Rectal smooth muscle tissue (tissue), 1 donor: Measurements from ENCODE around the gene GRIK2.

Source experiments
- H3K27ac ChIP-seq: one replicate; pipeline ENCODE4 v1.7.0; 2013; ENCODE audit warnings: low read depth, low read length, inconsistent platforms
- H3K27me3 ChIP-seq: one replicate; pipeline ENCODE4 v1.7.0; 2013; ENCODE audit warnings: low read length; ENCODE audit not compliant: control insufficient read depth, insufficient read depth
- H3K36me3 ChIP-seq: one replicate; pipeline ENCODE4 v1.7.0; 2013; ENCODE audit warnings: low read length; ENCODE audit not compliant: control insufficient read depth, insufficient read depth
- H3K4me1 ChIP-seq: one replicate; pipeline ENCODE4 v1.7.0; 2013; ENCODE audit warnings: low read length; ENCODE audit not compliant: control insufficient read depth, insufficient read depth
- H3K4me3 ChIP-seq: one replicate; pipeline ENCODE4 v1.7.0; 2013; ENCODE audit warnings: low read length
- H3K9ac ChIP-seq: one replicate; pipeline ENCODE4 v1.7.0; 2013; ENCODE audit warnings: low read length

Gene GRIK2

DNA sequence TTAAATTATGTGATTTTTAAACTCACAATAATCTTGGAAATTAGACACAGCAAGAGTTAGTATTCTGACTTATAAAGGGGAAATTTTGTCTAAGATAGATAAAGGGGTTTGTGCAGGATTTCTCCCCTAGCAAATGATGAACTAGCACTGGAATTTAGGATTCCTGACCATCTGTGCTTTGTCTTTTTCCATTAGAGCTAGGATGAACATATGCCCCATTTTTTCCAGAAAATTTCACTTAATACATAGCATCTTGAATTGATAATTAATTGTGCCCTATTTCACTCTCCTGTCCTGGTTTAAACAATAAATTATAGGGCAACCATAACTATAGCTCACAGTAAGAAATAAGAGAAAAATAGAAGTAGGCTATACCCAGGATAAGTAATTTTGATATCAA, 601.0 kb downstream of the GRIK2 start:
- Histone ChIP-seq H3K27ac (no peak overlapping the region), H3K9ac (no peak overlapping the region), H3K4me3 (no peak overlapping the region), H3K4me1 (no peaks in the 10 kb centered on the region), H3K27me3 (no peaks in the 10 kb centered on the region), H3K36me3 (no peaks in the 10 kb centered on the region)

DNA sequence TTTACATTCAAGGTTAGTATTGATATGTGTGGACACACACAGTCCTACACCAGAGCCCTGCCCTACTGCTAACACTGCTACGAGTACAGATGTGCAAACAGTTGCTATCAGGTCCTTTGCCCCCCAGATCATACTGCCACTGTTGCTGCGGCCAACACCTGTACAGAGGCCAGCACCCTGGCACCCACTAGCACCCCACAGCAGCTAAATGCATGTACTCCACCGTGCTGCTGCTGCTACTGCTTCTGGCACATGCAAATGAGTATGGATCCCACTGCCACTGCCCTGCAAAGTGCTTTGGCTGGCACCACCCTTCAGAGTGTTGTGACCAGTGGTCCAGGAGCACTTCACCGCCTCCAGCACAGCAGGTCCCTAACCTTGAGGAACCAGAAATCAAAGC, 621.9 kb downstream of the GRIK2 start:
- H3K4me1 ChIP-seq: no peaks in the 10 kb centered on the region
- H3K27ac ChIP-seq: no peak overlapping the region
- no peak overlapping the region for H3K9ac ChIP-seq
- no peaks in the 10 kb centered on the region for H3K36me3 ChIP-seq
- H3K4me3 ChIP-seq: no peak overlapping the region
- no peaks in the 10 kb centered on the region for H3K27me3 ChIP-seq

DNA sequence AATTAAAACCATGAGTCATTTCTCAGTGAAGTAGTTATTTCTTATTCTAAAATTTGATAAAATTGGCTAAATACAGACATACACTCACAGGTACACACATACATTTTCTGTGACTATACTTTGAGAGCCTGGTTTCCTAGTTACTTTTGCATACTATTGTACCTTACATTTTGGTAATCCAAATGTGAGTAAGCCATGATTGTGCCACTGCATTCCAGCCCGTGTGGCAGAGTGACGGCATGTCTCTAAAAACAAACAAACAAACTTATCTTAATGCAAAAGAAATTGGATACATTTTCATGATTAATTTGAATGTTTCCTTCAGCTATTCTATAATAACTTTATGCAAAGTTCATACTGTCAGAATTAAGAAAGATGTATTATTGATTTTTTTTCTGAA, 628.8 kb downstream of the GRIK2 start:
- no peak overlapping the region for H3K4me3 ChIP-seq
- no peak overlapping the region for H3K9ac ChIP-seq
- no peak overlapping the region for H3K27ac ChIP-seq
- H3K4me1 ChIP-seq: no peaks in the 10 kb centered on the region
- H3K36me3 ChIP-seq: no peaks in the 10 kb centered on the region
- no peaks in the 10 kb centered on the region for H3K27me3 ChIP-seq

DNA sequence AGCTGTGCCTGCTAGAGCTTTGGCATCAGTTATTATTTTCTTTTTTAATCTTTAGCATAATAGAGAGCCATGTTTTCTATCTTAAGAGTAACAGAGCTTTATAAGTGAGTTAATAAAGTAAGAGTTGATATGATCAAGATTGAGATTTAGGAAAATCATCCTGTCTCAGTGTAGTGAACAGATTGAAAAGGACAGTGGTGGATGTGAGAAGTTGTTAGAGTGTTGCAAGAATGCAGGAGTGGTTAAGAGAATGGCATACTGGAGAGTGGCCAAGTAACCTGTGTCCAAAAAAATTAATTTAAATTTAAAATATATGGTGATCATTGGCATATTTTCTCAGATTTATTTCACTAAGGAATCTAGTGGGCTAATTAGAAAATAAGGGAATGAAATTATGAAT, 629.3 kb downstream of the GRIK2 start:
- Histone ChIP-seq H3K4me1 (no peaks in the 10 kb centered on the region), H3K36me3 (no peaks in the 10 kb centered on the region), H3K27me3 (no peaks in the 10 kb centered on the region), H3K9ac (no peak overlapping the region), H3K4me3 (no peak overlapping the region), H3K27ac (no peak overlapping the region)

DNA sequence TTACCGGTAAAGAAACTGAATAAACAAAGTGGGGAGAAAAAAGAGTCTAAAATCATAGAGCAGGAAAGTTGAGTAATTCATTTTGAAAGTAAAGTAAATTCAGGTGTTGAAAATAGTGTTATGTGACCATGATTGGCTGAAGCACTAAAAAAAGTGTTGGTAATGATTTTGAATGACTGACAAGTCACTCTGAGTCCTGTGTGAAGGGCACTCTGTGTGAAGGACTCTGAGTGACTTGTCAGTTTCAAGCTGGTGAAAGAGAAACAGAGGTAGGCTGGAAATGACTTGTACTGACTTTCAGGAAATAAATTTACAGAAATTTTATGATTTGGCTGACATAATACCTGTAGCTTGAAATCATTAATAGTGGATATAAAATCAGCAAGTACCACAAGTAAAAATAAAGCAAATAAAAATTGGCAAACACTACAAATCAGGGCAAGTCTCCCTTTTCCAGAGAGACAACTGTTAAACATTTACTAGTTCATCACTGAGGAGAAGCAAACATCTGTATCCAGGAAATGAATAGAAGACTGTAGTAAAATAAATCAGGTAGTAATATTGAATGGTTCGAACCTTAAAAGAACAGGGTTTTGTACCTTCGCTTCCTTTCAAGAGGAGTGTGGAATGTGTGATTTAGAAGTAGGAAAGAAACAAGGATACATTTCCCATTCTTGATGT, 630.6 kb downstream of the GRIK2 start:
- H3K4me1 ChIP-seq: no peaks in the 10 kb centered on the region
- no peak overlapping the region for H3K9ac ChIP-seq
- no peak overlapping the region for H3K4me3 ChIP-seq
- no peaks in the 10 kb centered on the region for H3K36me3 ChIP-seq
- H3K27ac ChIP-seq: no peak overlapping the region
- H3K27me3 ChIP-seq: no peaks in the 10 kb centered on the region

DNA sequence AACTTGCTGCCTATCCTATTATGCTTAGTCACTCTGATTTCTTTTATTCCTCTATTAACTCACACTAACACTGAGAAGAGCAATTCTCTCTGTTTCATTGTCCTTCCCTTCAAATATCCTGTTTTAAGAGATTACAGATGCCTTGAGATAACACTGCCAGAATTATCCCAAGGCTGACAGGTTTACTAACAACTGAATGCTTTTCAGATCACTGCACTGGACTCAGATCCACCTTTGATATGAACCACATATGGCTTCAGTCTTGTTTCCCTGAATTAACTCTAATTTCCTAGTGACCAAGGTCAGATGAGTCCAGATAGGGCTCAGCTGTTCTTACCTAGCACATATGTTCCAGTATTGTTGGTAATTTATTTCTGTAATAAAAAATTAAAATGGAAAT, 633.1 kb downstream of the GRIK2 start:
- Histone ChIP-seq H3K36me3 (no peaks in the 10 kb centered on the region), H3K4me1 (no peaks in the 10 kb centered on the region), H3K27me3 (no peaks in the 10 kb centered on the region), H3K27ac (no peak overlapping the region), H3K9ac (no peak overlapping the region), H3K4me3 (no peak overlapping the region)

DNA sequence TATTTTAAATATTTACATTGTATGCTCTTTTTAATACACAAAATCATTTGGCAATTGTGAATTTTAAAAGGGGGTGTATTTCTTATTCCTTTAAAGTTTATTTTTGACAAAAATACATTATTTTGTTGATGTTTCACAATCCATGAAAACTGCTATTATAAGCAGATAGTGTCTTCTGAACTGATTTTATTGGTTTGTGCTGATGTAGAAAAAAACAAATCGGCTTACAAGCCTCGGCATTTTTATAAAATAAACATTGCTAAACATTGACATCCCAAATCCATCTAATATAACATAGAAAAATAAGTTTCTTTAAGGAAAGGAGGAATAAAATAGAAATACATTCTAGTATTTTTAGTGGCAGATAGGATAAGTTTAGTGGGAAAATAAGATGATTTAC, 634.7 kb downstream of the GRIK2 start:
- H3K4me3 ChIP-seq: no peak overlapping the region
- no peak overlapping the region for H3K27ac ChIP-seq
- no peaks in the 10 kb centered on the region for H3K4me1 ChIP-seq
- H3K27me3 ChIP-seq: no peaks in the 10 kb centered on the region
- H3K36me3 ChIP-seq: no peaks in the 10 kb centered on the region
- H3K9ac ChIP-seq: no peak overlapping the region

DNA sequence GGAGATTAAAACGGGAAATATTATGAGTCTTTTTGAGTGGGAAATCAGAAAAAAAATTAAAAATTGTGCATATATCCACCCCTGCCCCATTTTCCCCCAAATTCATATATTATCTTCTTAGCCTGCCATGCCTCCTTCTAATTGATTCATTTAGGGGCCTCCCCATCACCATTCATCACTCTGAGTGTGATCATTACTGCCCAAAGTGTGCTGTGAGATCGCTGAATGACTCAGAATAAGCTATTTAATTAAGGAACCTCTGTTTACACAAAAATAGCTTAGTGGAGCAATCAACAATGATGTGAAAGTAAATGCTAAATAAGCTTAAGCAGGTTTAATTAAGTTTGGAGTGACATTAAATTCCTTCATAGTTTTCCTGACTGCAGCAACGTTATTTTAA, 645.5 kb downstream of the GRIK2 start:
- no peaks in the 10 kb centered on the region for H3K4me1 ChIP-seq
- no peak overlapping the region for H3K27ac ChIP-seq
- no peak overlapping the region for H3K4me3 ChIP-seq
- H3K27me3 ChIP-seq: no peaks in the 10 kb centered on the region
- no peak overlapping the region for H3K9ac ChIP-seq
- no peaks in the 10 kb centered on the region for H3K36me3 ChIP-seq

DNA sequence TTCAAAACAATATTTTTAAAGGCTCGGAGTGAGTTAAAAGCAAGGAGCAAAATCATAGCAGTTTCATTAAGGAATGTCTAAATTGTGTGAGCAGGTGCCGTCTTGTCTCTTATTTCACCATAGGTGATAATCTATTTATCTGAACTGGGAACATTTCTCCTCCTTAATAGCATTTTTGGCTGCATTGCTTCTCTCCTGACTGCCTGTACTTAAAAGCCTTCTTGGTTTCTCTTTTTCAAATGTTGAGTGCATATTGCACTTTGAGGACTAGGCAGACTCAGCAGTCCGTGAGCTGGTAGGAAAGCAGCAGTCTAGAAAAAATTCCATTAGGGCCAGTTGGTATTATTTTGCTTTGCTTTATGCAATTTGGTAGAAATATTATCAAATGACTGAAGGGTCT, 645.9 kb downstream of the GRIK2 start:
- H3K9ac ChIP-seq: no peak overlapping the region
- no peak overlapping the region for H3K27ac ChIP-seq
- H3K36me3 ChIP-seq: no peaks in the 10 kb centered on the region
- no peaks in the 10 kb centered on the region for H3K27me3 ChIP-seq
- H3K4me1 ChIP-seq: no peaks in the 10 kb centered on the region
- no peak overlapping the region for H3K4me3 ChIP-seq

DNA sequence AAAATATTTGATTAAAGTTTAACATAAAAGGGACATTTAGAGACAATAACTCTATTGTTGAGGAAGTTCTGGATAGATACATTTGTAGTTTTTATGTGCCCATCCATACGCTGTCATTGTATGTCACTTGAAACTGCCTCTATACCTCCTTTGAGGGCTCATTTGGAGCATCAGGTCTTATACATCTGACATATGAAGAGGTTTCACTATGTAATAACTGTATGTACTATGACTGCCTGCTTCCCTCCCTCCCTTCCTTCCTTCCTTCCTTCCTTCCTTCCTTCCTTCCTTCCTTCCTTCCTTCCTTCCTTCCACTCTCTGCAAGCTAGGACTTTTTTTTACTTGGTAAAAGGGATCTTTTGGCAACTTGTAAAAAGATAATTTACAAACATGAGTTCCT, 657.5 kb downstream of the GRIK2 start:
- Histone ChIP-seq H3K36me3 (no peaks in the 10 kb centered on the region), H3K4me3 (no peak overlapping the region), H3K27ac (no peak overlapping the region), H3K9ac (no peak overlapping the region), H3K27me3 (no peaks in the 10 kb centered on the region), H3K4me1 (no peaks in the 10 kb centered on the region)

DNA sequence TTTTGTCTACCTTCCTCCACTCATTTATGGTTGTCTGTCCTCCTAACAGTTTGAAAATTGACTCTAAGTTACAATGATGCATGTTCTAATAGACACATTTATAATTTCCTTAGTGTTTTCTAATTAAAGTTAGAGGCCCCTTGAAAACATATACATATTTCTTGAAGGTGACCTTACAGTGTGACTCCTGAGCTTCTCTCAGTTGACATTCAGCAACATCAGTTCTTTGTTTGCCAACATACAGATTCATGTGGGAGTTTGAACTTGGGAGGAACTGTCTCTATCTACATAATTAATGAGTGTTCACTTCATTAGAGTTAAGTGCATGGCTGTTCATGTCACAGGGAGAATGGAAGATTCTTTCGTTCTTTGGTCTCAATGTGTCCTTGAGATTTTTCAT, 658.2 kb downstream of the GRIK2 start:
- H3K9ac ChIP-seq: no peak overlapping the region
- no peak overlapping the region for H3K27ac ChIP-seq
- H3K4me1 ChIP-seq: no peaks in the 10 kb centered on the region
- no peaks in the 10 kb centered on the region for H3K36me3 ChIP-seq
- H3K27me3 ChIP-seq: no peaks in the 10 kb centered on the region
- no peak overlapping the region for H3K4me3 ChIP-seq

DNA sequence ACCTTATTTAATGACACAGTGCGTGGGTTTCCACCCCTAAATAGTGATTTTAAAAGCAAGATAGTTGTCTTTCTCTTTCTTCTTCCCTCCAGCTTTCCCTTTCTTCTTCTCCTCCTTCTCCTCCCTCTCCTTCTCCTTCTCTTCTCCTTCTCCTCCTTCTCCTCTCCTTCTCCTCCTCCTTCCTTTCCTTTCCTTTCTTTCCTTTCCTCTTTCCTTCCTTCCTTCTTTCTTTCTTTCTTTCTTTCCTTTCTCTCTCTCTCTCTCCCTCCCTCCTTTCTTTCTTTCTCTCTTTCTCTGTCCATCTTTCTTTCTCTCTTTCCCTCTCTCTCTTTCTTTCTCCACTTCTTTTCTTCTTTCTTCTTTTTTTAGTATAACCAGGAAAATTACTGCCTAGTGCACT, 670.6 kb downstream of the GRIK2 start:
- no peak overlapping the region for H3K9ac ChIP-seq
- no peaks in the 10 kb centered on the region for H3K27me3 ChIP-seq
- H3K4me3 ChIP-seq: no peak overlapping the region
- H3K27ac ChIP-seq: no peak overlapping the region
- H3K4me1 ChIP-seq: no peaks in the 10 kb centered on the region
- H3K36me3 ChIP-seq: no peaks in the 10 kb centered on the region

DNA sequence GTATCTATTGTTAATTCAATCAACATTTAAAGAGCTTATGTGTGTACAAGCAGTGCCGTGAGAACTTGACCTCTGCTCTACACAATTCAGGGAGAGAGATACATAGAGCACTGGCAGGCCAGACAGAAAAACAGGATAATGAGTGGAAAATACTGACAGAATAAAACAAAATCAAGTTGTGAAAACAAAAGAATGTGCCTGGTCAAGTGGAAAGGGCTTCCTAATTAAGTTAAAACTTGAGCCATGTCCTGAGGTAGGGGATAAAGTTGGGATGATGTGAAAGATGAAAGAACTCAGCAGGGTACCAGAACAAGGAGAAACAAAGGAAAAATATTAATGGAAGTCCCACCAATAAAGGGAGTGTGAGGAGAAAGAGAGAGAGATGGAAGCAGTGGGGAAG, 672.8 kb downstream of the GRIK2 start:
- H3K4me3 ChIP-seq: no peak overlapping the region
- H3K4me1 ChIP-seq: no peaks in the 10 kb centered on the region
- no peak overlapping the region for H3K27ac ChIP-seq
- no peak overlapping the region for H3K9ac ChIP-seq
- no peaks in the 10 kb centered on the region for H3K27me3 ChIP-seq
- no peaks in the 10 kb centered on the region for H3K36me3 ChIP-seq
